ENCODE results near the gene PHOX2A.
"Not testable (repeated sequence)": the region's sequence is repeated elsewhere in the genome, so short reads cannot be mapped to it uniquely, and the experiment has no call there.

Gene PHOX2A

DNA sequence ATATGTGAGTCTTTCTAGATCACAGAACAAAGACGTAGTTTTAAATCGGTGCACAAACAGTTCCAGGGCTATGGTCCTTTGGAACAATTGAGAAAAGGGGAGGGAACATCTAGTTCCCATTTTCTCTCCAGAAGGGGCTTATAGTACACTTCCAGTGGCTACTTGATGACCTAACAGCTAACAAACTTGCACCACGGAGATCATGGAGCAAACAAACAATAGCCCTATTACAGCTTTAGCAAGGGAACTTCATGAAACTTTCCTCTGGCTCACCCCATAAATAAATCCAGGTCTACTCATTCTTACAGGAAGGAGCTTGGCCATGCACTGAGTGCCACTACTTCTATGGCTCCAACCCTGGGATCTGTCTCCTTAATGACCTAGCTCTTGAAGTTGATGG lies 35.7 kb downstream of the PHOX2A start:
- no peak for TF ChIP-seq ZNF274 (IDR thresholded peaks at IDR 0.05; ENCODE audit: low read depth, low read length)
- H3K4me3 ChIP-seq (ENCODE audit: low read length) = no peak overlapping the region

DNA sequence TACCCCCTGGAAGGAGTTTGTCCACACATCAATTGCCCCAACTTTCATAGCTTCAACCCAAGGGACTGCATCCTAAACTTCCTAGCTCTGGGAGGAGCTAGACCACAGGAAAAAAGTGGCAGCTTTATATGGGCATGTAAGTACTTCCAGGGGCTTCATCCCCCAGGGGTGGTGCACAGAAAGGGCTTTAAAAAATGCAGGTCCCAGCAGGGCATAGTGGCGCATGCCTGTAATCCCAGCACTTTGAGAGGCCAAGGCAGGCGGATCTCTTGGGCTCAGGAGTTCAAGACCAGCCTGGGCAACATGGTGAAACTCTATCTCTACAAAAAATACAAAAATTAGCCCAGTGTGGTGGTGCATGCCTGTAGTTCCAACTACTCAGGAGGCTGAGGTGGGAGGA lies 37.2 kb downstream of the PHOX2A start:
- not testable (repeated sequence) for H3K4me3 ChIP-seq (ENCODE audit: low read length)

DNA sequence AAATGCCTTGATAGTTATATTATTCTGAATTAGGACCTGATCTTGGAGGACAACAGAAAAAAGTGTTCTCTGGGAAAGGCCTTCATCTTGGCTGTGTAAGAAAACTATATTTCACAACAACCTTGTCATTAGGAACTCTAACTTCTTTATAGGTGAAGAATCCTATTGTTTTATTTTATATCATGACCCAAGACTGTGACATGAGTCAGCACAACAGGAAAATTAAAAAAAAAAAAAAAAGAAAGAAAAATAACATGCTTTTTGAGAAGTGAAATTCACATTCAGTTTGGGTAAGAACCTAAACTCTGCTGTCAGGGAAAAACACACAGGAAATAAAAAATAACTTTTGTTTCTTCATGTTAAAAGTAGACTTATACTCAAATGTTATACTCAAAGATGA lies 39.1 kb downstream of the PHOX2A start:
- TF ChIP-seq ZNF274 (IDR thresholded peaks at IDR 0.05; ENCODE audit: low read depth, low read length) = no peak
- H3K4me3 ChIP-seq (ENCODE audit: low read length) = no peak overlapping the region

DNA sequence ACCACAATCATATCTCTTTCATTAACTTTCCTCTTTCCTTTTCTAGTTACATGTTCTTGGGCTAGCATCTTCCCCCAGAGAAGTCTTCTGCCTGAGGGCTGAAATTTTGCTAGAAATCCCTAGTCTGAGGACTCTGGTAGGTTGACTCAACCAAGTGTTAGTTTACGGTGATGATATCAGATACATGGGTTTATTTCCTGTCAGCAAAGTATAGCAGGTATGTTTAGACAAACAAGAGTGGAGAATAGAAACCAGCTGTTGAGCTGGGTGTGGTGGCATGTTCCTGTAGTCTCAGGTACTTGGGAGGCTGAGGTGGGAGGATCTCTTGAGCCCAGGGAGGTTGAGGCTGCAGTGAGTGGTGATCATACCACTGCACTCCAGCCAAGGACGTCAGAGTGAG lies 40.8 kb downstream of the PHOX2A start:
- TF ChIP-seq ZNF274 (IDR thresholded peaks at IDR 0.05; ENCODE audit: low read depth, low read length) = no peak

DNA sequence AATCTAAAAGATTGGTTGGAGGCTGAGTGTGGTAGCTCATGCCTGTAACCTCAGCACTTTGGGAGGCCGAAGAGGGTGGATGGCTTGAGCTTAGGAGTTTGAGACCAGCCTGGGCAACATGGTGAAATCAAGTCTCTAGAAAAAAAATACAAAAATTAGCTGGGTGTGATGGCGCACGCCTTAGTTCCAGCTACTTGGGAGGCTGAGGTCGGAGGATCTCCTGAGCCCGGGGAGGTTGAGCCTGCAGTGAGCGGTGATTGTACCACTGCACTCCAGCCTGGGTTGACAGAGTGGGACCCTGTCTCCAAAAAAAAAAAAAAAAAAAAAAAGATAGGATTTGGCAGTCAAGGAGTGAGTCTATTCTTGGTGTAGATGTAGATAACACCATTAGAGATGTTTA lies 41.4 kb downstream of the PHOX2A start:
- H3K4me3 ChIP-seq (ENCODE audit: low read length) = no peak overlapping the region

More for the DNA sequence above, 40.8 kb downstream of the PHOX2A start:
- H3K4me3 ChIP-seq (ENCODE audit: low read length) = no peak overlapping the region

DNA sequence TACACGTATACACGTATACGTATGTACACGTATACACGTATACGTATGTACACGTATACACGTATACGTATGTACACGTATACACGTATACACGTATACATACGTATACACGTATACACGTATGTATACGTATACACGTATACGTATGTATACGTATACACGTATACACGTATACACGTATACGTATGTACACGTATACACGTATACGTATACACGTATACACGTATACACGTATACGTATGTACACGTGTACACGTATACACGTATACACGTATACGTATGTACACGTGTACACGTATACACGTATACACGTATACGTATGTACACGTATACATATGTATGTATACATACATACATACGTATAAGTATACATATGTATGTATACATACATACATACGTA lies 42.5 kb downstream of the PHOX2A start:
- not testable (repeated sequence) for H3K4me3 ChIP-seq (ENCODE audit: low read length)

More for the DNA sequence above, 41.4 kb downstream of the PHOX2A start:
- no peak for TF ChIP-seq ZNF274 (IDR thresholded peaks at IDR 0.05; ENCODE audit: low read depth, low read length)

DNA sequence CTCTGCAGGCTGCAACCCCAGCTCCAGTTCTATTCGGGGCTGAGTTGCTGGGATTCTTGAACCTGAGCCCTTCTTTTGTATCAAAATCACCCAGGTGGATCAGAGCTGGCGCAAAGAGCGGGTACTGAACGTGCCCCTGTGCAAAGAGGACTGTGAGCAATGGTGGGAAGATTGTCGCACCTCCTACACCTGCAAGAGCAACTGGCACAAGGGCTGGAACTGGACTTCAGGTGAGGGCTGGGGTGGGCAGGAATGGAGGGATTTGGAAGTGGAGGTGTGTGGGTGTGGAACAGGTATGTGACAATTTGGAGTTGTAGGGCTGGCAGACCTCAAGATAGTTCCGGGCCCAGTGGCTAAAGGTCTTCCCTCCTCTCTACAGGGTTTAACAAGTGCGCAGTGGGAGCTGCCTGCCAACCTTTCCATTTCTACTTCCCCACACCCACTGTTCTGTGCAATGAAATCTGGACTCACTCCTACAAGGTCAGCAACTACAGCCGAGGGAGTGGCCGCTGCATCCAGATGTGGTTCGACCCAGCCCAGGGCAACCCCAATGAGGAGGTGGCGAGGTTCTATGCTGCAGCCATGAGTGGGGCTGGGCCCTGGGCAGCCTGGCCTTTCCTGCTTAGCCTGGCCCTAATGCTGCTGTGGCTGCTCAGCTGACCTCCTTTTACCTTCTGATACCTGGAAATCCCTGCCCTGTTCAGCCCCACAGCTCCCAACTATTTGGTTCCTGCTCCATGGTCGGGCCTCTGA lies 48.3 kb downstream of the PHOX2A start:
- no peak for TF ChIP-seq ZNF274 (IDR thresholded peaks at IDR 0.05; ENCODE audit: low read depth, low read length)
- no peak overlapping the region for H3K4me3 ChIP-seq (ENCODE audit: low read length)

DNA sequence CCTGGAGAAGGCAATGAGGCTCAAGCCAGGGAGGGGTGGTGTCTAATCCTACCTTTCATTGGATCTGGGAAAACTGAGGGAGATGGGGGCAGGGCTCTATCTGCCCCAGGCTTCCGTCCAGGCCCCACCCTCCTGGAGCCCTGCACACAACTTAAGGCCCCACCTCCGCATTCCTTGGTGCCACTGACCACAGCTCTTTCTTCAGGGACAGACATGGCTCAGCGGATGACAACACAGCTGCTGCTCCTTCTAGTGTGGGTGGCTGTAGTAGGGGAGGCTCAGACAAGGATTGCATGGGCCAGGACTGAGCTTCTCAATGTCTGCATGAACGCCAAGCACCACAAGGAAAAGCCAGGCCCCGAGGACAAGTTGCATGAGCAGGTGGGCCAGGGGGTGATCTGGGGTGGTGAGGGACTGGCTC lies 52.0 kb downstream of the PHOX2A start, which contains the start of gene FOLR1:
Gene FOLR1 (plus strand): TSS at position 180 of the 421 bp plus-strand sequence. CDS start 34 bp downstream, at position 214.
- no peak for TF ChIP-seq ZNF274 (IDR thresholded peaks at IDR 0.05; ENCODE audit: low read depth, low read length)
- no peak within 1 kb of the TSS for H3K4me3 ChIP-seq (ENCODE audit: low read length)

DNA sequence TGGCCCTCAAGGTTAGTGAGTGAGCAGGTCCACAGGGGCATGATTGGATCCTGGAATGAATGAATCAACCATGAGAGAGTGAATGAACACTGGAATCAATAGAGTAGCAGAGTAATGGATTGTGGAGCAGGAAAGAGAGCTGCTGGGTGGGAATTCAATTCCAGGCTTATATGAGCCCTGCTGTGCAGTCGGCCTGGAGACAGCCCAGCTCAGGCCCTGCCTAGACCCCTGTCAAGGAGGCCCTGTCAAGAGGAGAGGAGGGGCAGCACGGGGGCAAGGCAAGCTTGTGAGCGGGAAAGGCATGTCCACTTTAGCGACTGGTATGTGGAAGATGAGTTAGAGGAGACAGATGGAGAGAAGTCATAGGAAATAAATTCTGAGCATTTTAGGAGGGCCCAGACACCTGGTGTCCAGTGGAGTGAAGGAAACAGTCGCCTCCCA lies 53.3 kb downstream of the PHOX2A start:
- no peak overlapping the region for H3K4me3 ChIP-seq (ENCODE audit: low read length)
- no peak for TF ChIP-seq ZNF274 (IDR thresholded peaks at IDR 0.05; ENCODE audit: low read depth, low read length)

DNA sequence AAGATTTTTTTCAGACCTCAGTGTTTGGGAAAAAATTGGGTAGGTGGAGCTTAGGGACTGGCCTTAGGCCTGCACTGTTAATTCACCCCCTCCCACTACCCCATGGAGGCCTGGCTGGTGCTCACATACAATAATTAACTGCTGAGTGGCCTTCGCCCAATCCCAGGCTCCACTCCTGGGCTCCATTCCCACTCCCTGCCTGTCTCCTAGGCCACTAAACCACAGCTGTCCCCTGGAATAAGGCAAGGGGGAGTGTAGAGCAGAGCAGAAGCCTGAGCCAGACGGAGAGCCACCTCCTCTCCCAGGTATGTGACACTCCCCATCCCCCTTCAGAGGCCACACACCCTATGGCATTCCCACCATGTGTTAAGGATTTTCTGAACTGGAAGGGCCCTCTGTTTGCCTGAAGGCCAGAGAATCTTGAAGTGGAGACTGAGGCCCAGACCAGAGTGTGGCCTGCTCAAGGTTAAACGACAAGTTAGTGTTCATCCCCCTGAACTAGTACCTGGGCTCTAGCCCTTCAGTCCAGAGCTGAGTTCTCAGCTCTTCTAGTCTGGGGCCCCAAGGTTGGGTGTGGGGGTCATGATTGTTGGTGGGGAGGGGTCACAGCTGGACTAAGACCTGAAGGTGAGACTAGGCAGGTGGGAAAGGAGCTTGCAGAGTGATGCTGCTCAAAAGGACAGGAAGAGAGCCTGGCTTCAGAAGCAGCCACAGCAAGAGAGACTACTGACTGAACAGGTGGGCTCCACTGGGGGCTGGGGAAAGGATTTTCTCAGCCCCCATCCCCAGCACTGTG lies 54.3 kb downstream of the PHOX2A start:
- no peak for TF ChIP-seq ZNF274 (IDR thresholded peaks at IDR 0.05; ENCODE audit: low read depth, low read length)
- H3K4me3 ChIP-seq (ENCODE audit: low read length) = no peak overlapping the region

Data from GM08714 (cell line).